ENCODE results near the gene FRYL.

FRYL gene

DNA sequence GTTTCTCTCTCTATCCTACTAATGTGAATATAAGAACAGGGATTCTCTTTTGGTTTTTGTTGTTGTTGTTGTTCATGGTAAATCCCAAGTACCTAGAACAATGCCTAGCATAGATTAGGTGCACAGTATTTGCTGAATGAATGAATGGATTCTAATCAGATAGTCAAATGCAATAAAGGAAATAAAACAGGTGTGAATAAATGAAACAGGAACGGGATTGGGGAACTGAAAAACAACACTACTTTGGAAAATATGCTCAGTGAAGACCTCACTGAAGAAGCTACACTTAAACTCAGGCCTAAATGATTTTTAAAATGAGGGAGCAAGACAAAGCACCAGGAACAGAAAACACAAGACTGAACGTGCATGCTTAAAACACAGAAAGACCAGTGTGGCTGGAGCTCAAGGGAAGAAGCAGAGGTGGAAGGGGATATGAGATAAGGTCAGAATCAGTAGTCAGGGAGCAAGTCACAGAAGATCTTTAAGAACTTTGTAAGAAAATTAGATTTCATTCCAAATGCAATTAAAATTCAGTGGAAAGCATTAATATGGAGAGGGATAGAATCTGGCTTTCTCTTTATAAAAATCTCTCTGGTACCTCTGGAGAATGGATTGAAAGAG, 145.3 kb downstream of the FRYL start:
- Histone ChIP-seq H3K27me3 (ENCODE audit: insufficient read depth, low read depth, severe bottlenecking) (no peaks in the 10 kb centered on the region), H3K4me3 (ENCODE audit: low read depth, low read length) (no peak overlapping the region), H3K36me3 (peaks cover 10% of the 10 kb centered on the region), H3K27ac (no peak overlapping the region), H3K9me3 (ENCODE audit: severe bottlenecking) (no peaks in the 10 kb centered on the region)
- DNase-seq = no peak
- no peak for TF ChIP-seq CTCF (IDR thresholded peaks at IDR 0.05; ENCODE audit: low read depth, low read length)

DNA sequence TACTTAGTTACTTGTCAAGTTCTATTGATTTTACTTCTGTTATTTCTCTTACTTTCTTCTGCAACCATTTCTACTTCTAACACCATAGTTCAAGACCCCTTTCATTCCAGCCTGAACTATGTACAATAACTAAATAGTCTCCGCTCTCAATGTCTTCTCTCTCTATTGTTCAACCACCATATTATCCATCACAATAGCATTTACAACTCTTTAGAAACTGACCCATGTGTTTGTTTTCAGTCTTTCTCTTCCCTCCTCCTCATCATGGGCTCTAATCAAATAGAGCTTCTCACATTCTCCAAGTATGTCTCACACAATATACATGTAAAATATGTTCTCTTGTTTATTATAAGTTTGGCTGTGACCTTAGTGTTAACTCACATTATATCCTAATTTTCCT, 146.4 kb downstream of the FRYL start:
- H3K27me3 ChIP-seq (ENCODE audit: insufficient read depth, low read depth, severe bottlenecking) = no peaks in the 10 kb centered on the region
- H3K36me3 ChIP-seq = peaks cover 13% of the 10 kb centered on the region
- H3K4me3 ChIP-seq (ENCODE audit: low read depth, low read length) = no peak overlapping the region
- TF ChIP-seq CTCF (IDR thresholded peaks at IDR 0.05; ENCODE audit: low read depth, low read length) = no peak
- H3K9me3 ChIP-seq (ENCODE audit: severe bottlenecking) = no peaks in the 10 kb centered on the region
- no peak for DNase-seq
- no peak overlapping the region for H3K27ac ChIP-seq

- H3K27ac ChIP-seq = no peak overlapping the region
- no peak for DNase-seq
- H3K4me3 ChIP-seq (ENCODE audit: low read depth, low read length) = no peak overlapping the region
- no peaks in the 10 kb centered on the region for H3K27me3 ChIP-seq (ENCODE audit: insufficient read depth, low read depth, severe bottlenecking)
- peaks cover 13% of the 10 kb centered on the region for H3K36me3 ChIP-seq
- no peaks in the 10 kb centered on the region for H3K9me3 ChIP-seq (ENCODE audit: severe bottlenecking)
- no peak for TF ChIP-seq CTCF (IDR thresholded peaks at IDR 0.05; ENCODE audit: low read depth, low read length)
Measured at GRCh38 chr4:48629458-48629857, 150.6 kb downstream of the FRYL start.

DNA sequence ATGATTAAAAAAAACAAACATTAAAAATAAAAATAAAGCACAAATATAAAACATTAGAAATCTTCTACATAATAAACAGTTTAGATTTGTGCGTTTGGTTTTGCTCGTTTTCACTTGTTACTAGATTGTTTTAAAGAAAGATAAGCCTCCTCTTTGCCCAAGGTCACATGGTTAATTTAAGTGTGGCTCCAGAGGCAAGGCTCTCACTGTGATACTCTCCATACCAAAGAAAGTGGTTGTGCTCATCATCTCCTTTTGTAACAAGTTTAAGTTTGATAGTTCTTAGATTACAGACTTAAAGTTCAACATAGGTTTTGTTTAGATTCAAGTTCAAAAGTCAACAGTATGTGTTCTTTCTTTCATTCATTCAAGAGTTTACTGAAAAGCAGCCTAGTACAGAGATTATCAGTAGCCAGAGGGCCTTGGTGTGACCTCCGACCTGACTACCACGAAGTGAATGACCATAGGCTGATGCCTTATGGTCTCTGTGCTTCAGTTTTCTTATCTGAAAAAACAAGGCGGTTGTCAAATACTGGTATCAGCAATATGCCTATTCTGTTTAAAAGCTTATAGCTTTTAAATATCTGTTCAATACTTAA, 156.8 kb downstream of the FRYL start:
- no peak for TF ChIP-seq CTCF (IDR thresholded peaks at IDR 0.05; ENCODE audit: low read depth, low read length)
- no peaks in the 10 kb centered on the region for H3K27me3 ChIP-seq (ENCODE audit: insufficient read depth, low read depth, severe bottlenecking)
- no peaks in the 10 kb centered on the region for H3K9me3 ChIP-seq (ENCODE audit: severe bottlenecking)
- H3K36me3 ChIP-seq = peaks cover 9% of the 10 kb centered on the region
- H3K27ac ChIP-seq = no peak overlapping the region
- DNase-seq = no peak
- H3K4me3 ChIP-seq (ENCODE audit: low read depth, low read length) = no peak overlapping the region

GRCh38 chr4:48620831-48621230, 159.2 kb downstream of the FRYL start:
- peaks cover 21% of the 10 kb centered on the region for H3K36me3 ChIP-seq
- no peaks in the 10 kb centered on the region for H3K27me3 ChIP-seq (ENCODE audit: insufficient read depth, low read depth, severe bottlenecking)

More at GRCh38 chr4:48620831-48621230, 159.2 kb downstream of the FRYL start:
- no peaks in the 10 kb centered on the region for H3K9me3 ChIP-seq (ENCODE audit: severe bottlenecking)
- TF ChIP-seq CTCF (IDR thresholded peaks at IDR 0.05; ENCODE audit: low read depth, low read length) = no peak
- H3K27ac ChIP-seq = no peak overlapping the region
- DNase-seq = no peak
- H3K4me3 ChIP-seq (ENCODE audit: low read depth, low read length) = no peak overlapping the region

All from WERI-Rb-1 (cell line).